Measurements from ENCODE around the gene RBMS2. TPM values are rescaled to one million over a fixed set of nuclear protein-coding genes. Genes with fewer than 3 reads are reported as not detected.
"Not testable (repeated sequence)": the region's sequence is repeated elsewhere in the genome, so short reads cannot be mapped to it uniquely, and the experiment has no call there.

Gene RBMS2
- 1 to 10 TPM in 2 of 3 donors, under 1 TPM in 1; 0.66 to 4.0 (median 1.4) TPM for total RNA-seq

- Mint-ChIP-seq H3K9me3 (no peaks in the 10 kb centered on the region), H3K27me3 (ENCODE audit: low read depth) (no peaks in the 10 kb centered on the region), H3K4me3 (peak within 1 kb of the TSS; percentile 79), H3K36me3 (ENCODE audit: insufficient read depth) (no peaks in the 10 kb centered on the region), H3K4me1 (ENCODE audit: low read depth) (peaks cover 35% of the 10 kb centered on the region)
- ATAC-seq: peak; percentile 74 to 85
- DNase-seq: peak; percentile 28
Measured at GRCh38 chr12:56521590-56522371, at the start of gene RBMS2. RBMS2 (plus strand) TSS chr12:56521820; CDS start chr12:56522024, 204 bp downstream.

GRCh38 chr12:56474389-56474788 lies 47.2 kb upstream of the RBMS2 start:
- Mint-ChIP-seq H3K4me3 (no peak overlapping the region), H3K36me3 (ENCODE audit: insufficient read depth) (peaks cover 16% of the 10 kb centered on the region), H3K4me1 (ENCODE audit: low read depth) (peaks cover 19% of the 10 kb centered on the region), H3K27me3 (ENCODE audit: low read depth) (no peaks in the 10 kb centered on the region), H3K9me3 (no peaks in the 10 kb centered on the region)
- no peak for ATAC-seq
- no peak for DNase-seq

- Mint-ChIP-seq H3K36me3 (ENCODE audit: insufficient read depth) (peaks cover 12% of the 10 kb centered on the region), H3K27me3 (ENCODE audit: low read depth) (no peaks in the 10 kb centered on the region), H3K4me3 (no peak overlapping the region), H3K4me1 (ENCODE audit: low read depth) (peaks cover 9% of the 10 kb centered on the region), H3K9me3 (no peaks in the 10 kb centered on the region)
- ATAC-seq (no peak), DNase-seq (no peak)
Measured at GRCh38 chr12:56476143-56476542, 45.5 kb upstream of the RBMS2 start.

- Mint-ChIP-seq H3K27me3 (ENCODE audit: low read depth) (no peaks in the 10 kb centered on the region), H3K4me1 (ENCODE audit: low read depth) (peaks cover under 1% of the 10 kb centered on the region), H3K4me3 (no peak overlapping the region), H3K36me3 (ENCODE audit: insufficient read depth) (peaks cover 12% of the 10 kb centered on the region), H3K9me3 (no peaks in the 10 kb centered on the region)
- ATAC-seq: no peak
- no peak for DNase-seq
Measured at GRCh38 chr12:56476972-56477432, 44.6 kb upstream of the RBMS2 start.

GRCh38 chr12:56477521-56478225 lies 43.9 kb upstream of the RBMS2 start:
- Mint-ChIP-seq H3K4me3 (no peak overlapping the region), H3K27me3 (ENCODE audit: low read depth) (no peaks in the 10 kb centered on the region), H3K9me3 (no peaks in the 10 kb centered on the region), H3K36me3 (ENCODE audit: insufficient read depth) (peaks cover 12% of the 10 kb centered on the region), H3K4me1 (ENCODE audit: low read depth) (no peaks in the 10 kb centered on the region)
- DNase-seq (no peak), ATAC-seq (no peak)

GRCh38 chr12:56479625-56480024 lies 42.0 kb upstream of the RBMS2 start:
- H3K4me1 Mint-ChIP-seq (ENCODE audit: low read depth): no peaks in the 10 kb centered on the region
- H3K4me3 Mint-ChIP-seq: no peak overlapping the region
- ATAC-seq (no peak), DNase-seq (no peak)
- no peaks in the 10 kb centered on the region for H3K9me3 Mint-ChIP-seq
- H3K36me3 Mint-ChIP-seq (ENCODE audit: insufficient read depth): peaks cover 8% of the 10 kb centered on the region
- no peaks in the 10 kb centered on the region for H3K27me3 Mint-ChIP-seq (ENCODE audit: low read depth)

- no peak for DNase-seq
- Mint-ChIP-seq H3K4me1 (ENCODE audit: low read depth) (peaks cover 12% of the 10 kb centered on the region), H3K9me3 (no peaks in the 10 kb centered on the region), H3K27me3 (ENCODE audit: low read depth) (peaks cover 5% of the 10 kb centered on the region), H3K36me3 (ENCODE audit: insufficient read depth) (peaks cover 3% of the 10 kb centered on the region), H3K4me3 (no peak overlapping the region)
- ATAC-seq: no peak
Measured at GRCh38 chr12:56484566-56484965, 37.1 kb upstream of the RBMS2 start.

- Mint-ChIP-seq H3K9me3 (no peaks in the 10 kb centered on the region), H3K27me3 (ENCODE audit: low read depth) (peaks cover 14% of the 10 kb centered on the region), H3K4me1 (ENCODE audit: low read depth) (peaks cover 12% of the 10 kb centered on the region), H3K36me3 (ENCODE audit: insufficient read depth) (no peaks in the 10 kb centered on the region), H3K4me3 (no peak overlapping the region)
- DNase-seq (no peak), ATAC-seq (no peak)
Measured at GRCh38 chr12:56486694-56487093, 34.9 kb upstream of the RBMS2 start.

- H3K4me3 Mint-ChIP-seq: peak overlapping the region; percentile 86
- peaks cover 17% of the 10 kb centered on the region for H3K27me3 Mint-ChIP-seq (ENCODE audit: low read depth)
- ATAC-seq: peak; percentile 46 to 49
Measured at GRCh38 chr12:56487448-56488040, 34.1 kb upstream of the RBMS2 start.

GRCh38 chr12:56488041-56488955 lies 33.3 kb upstream of the RBMS2 start, which contains the start of gene GLS2:
GLS2 (minus strand) TSS chr12:56488161; CDS start chr12:56488118, 43 bp downstream.
- ATAC-seq: peak; percentile 93 to 97

More at GRCh38 chr12:56487448-56488040, 34.1 kb upstream of the RBMS2 start:
- peaks cover 12% of the 10 kb centered on the region for H3K4me1 Mint-ChIP-seq (ENCODE audit: low read depth)
- H3K9me3 Mint-ChIP-seq: no peaks in the 10 kb centered on the region
- DNase-seq: no peak
- no peaks in the 10 kb centered on the region for H3K36me3 Mint-ChIP-seq (ENCODE audit: insufficient read depth)

GRCh38 chr12:56490360-56490759 lies 31.3 kb upstream of the RBMS2 start:
- DNase-seq: no peak
- Mint-ChIP-seq H3K36me3 (ENCODE audit: insufficient read depth) (no peaks in the 10 kb centered on the region), H3K27me3 (ENCODE audit: low read depth) (peaks cover 17% of the 10 kb centered on the region), H3K4me1 (ENCODE audit: low read depth) (peaks cover 12% of the 10 kb centered on the region), H3K9me3 (no peaks in the 10 kb centered on the region), H3K4me3 (no peak overlapping the region)
- no peak for ATAC-seq

More at GRCh38 chr12:56488041-56488955, 33.3 kb upstream of the RBMS2 start, which contains the start of gene GLS2:
- Mint-ChIP-seq H3K4me3 (peak within 1 kb of the TSS; percentile 86), H3K36me3 (ENCODE audit: insufficient read depth) (no peaks in the 10 kb centered on the region), H3K27me3 (ENCODE audit: low read depth) (peaks cover 17% of the 10 kb centered on the region), H3K9me3 (no peaks in the 10 kb centered on the region), H3K4me1 (ENCODE audit: low read depth) (peaks cover 12% of the 10 kb centered on the region)
- DNase-seq: peak; percentile 66

- DNase-seq, ATAC-seq: not testable (repeated sequence)
Measured at GRCh38 chr12:56493409-56494105, 28.1 kb upstream of the RBMS2 start.

GRCh38 chr12:56494106-56494415 lies 27.6 kb upstream of the RBMS2 start:
- H3K27me3 Mint-ChIP-seq (ENCODE audit: low read depth): peaks cover 17% of the 10 kb centered on the region
- not testable (repeated sequence) for H3K36me3 Mint-ChIP-seq (ENCODE audit: insufficient read depth); H3K4me1 Mint-ChIP-seq (ENCODE audit: low read depth); H3K9me3 Mint-ChIP-seq; ATAC-seq; H3K4me3 Mint-ChIP-seq; DNase-seq

More at GRCh38 chr12:56493409-56494105, 28.1 kb upstream of the RBMS2 start:
- not testable (repeated sequence) for H3K4me3 Mint-ChIP-seq; H3K4me1 Mint-ChIP-seq (ENCODE audit: low read depth); H3K36me3 Mint-ChIP-seq (ENCODE audit: insufficient read depth); H3K9me3 Mint-ChIP-seq
- H3K27me3 Mint-ChIP-seq (ENCODE audit: low read depth): peaks cover 17% of the 10 kb centered on the region

Measured in activated T-cell treated with anti-CD3 and anti-CD28 coated beads, Interleukin-2, amount 50 U/mL, for 4 hours (primary cell).